IMR-90 (cell line): Measurements from ENCODE around the gene CACNA1D. TPM values are rescaled to one million over a fixed set of nuclear protein-coding genes. Genes with fewer than 3 reads are reported as not detected.

Experiments used
- ATAC-seq: fragments of 200-7000 bp; cut with Tn5 transposase; 2 replicates; pipeline ENCODE4 v1.9.1; 2020; ENCODE audit warnings: low read depth, mild to moderate bottlenecking, moderate library complexity
- BruUV-seq: library from RNA; stranded (reverse); fragments of 400-500 nt; replicated peaks from 2 replicates; lab custom pipeline; 2021; lab: Mats Ljungman, UMichigan
- CTCF ChIA-PET: fragments of 300-600 bp; formaldehyde crosslinking; extraction: SDS; loops from one replicate; lab custom pipeline; 2021; ENCODE audit warnings: antibody characterized with exemption; lab: Yijun Ruan, JAX
- POLR2A ChIA-PET: fragments of 300-600 bp; sonication (Branson Sonifier 250); formaldehyde crosslinking; loops from one replicate; lab custom pipeline; 2022; ENCODE audit warnings: antibody characterized with exemption; ENCODE audit not compliant: unreplicated experiment; lab: Charles Lee
- DNase-seq: peaks from one replicate; pipeline ENCODE4 v3.0.0; 2013
- H2AFZ ChIP-seq: replicated peaks from 2 replicates; pipeline ENCODE3; 2013; ENCODE audit warnings: low read length, mild to moderate bottlenecking; ENCODE audit not compliant: poor library complexity
- H2AK5ac ChIP-seq: 2 replicates; pipeline ENCODE4 v1.6.1; 2013; ENCODE audit warnings: low read depth, low read length, inconsistent platforms
- H2AK9ac ChIP-seq: replicated peaks from 2 replicates; pipeline ENCODE3; 2013; ENCODE audit warnings: mild to moderate bottlenecking, low read depth, low read length, moderate library complexity; ENCODE audit not compliant: poor library complexity
- H2BK120ac ChIP-seq: 2 replicates; pipeline ENCODE4 v1.6.1; 2013; ENCODE audit warnings: low read depth, low read length, inconsistent platforms
- H2BK15ac ChIP-seq: 3 replicates; pipeline ENCODE4 v1.6.1; 2013; ENCODE audit warnings: low read depth, low read length, inconsistent platforms
- H2BK20ac ChIP-seq: 2 replicates; pipeline ENCODE4 v1.6.1; 2013; ENCODE audit warnings: low read depth, mild to moderate bottlenecking, inconsistent platforms, low read length, moderate library complexity
- H2BK5ac ChIP-seq: 2 replicates; pipeline ENCODE4 v1.6.1; 2013; ENCODE audit warnings: mild to moderate bottlenecking, low read depth, low read length, inconsistent platforms; ENCODE audit not compliant: poor library complexity, severe bottlenecking
- H3K14ac ChIP-seq: replicated peaks from 2 replicates; pipeline ENCODE4 v1.6.1; 2013; ENCODE audit warnings: low read depth, low read length, inconsistent platforms
- H3K18ac ChIP-seq: 2 replicates; pipeline ENCODE4 v1.6.1; 2013; ENCODE audit warnings: low read depth, low read length, control low read depth
- H3K23ac ChIP-seq: 2 replicates; pipeline ENCODE4 v1.6.1; 2013; ENCODE audit warnings: low read depth, low read length, inconsistent platforms
- H3K27ac ChIP-seq: 2 replicates; pipeline ENCODE4 v1.5.1; 2013; ENCODE audit warnings: mild to moderate bottlenecking, control low read depth, low read length; ENCODE audit not compliant: insufficient read depth
- H3K27me3 ChIP-seq: 2 replicates; pipeline ENCODE4 v1.6.1; 2013; ENCODE audit warnings: low read length; ENCODE audit not compliant: control insufficient read depth, insufficient read depth
- H3K36me3 ChIP-seq: 2 replicates; pipeline ENCODE4 v1.6.1; 2013; ENCODE audit warnings: low read length, mixed read lengths; ENCODE audit not compliant: control insufficient read depth, insufficient read depth
- H3K4ac ChIP-seq: 2 replicates; pipeline ENCODE4 v1.6.1; 2013; ENCODE audit warnings: low read depth, low read length, inconsistent platforms
- H3K4me1 ChIP-seq: 2 replicates; pipeline ENCODE4 v1.6.1; 2013; ENCODE audit warnings: low read length, mixed read lengths; ENCODE audit not compliant: control insufficient read depth, insufficient read depth
- H3K4me2 ChIP-seq: 2 replicates; pipeline ENCODE4 v1.6.1; 2013; ENCODE audit warnings: low read depth, mild to moderate bottlenecking, control low read depth, low read length, moderate library complexity
- H3K4me3 ChIP-seq: 2 replicates; pipeline ENCODE4 v1.5.1; 2013; ENCODE audit warnings: low read depth, mild to moderate bottlenecking, control low read depth, low read length, moderate library complexity; ENCODE audit not compliant: insufficient read depth
- H3K56ac ChIP-seq: 2 replicates; pipeline ENCODE4 v1.6.1; 2013; ENCODE audit warnings: low read length, inconsistent platforms; ENCODE audit not compliant: insufficient read depth; ENCODE audit errors: extremely low read depth
- H3K79me1 ChIP-seq, 2 experiments: 2 replicates each; pipeline ENCODE4 v1.6.1; 2013; ENCODE audit warnings: low read length in 2 of 2, inconsistent platforms in 1 of 2, low read depth in 1 of 2
- H3K9ac ChIP-seq: 2 replicates; pipeline ENCODE4 v1.6.1; 2013; ENCODE audit warnings: low read depth, low read length, control low read depth
- H3K9me1 ChIP-seq: 2 replicates; pipeline ENCODE4 v1.6.1; 2013; ENCODE audit warnings: low read length, inconsistent platforms; ENCODE audit not compliant: insufficient read depth
- H3K9me3 ChIP-seq: 2 replicates; pipeline ENCODE4 v1.6.1; 2013; ENCODE audit warnings: low read length; ENCODE audit not compliant: control insufficient read depth, insufficient read depth
- H4K20me1 ChIP-seq: 2 replicates; pipeline ENCODE4 v1.6.1; 2013; ENCODE audit warnings: low read length, inconsistent platforms; ENCODE audit not compliant: insufficient read depth
- H4K5ac ChIP-seq: 2 replicates; pipeline ENCODE4 v1.6.1; 2013; ENCODE audit warnings: mild to moderate bottlenecking, low read depth, low read length, control low read depth
- H4K8ac ChIP-seq, 2 experiments: 2 replicates each; pipeline ENCODE4 v1.6.1; 2013; ENCODE audit warnings: low read depth in 2 of 2, low read length in 2 of 2, control low read depth in 1 of 2, inconsistent platforms in 1 of 2
- H4K91ac ChIP-seq: 2 replicates; pipeline ENCODE4 v1.6.1; 2013; ENCODE audit warnings: low read depth, low read length, inconsistent platforms; ENCODE audit not compliant: insufficient read depth
- BHLHE40 ChIP-seq: fragments of 150-350 bp; IDR thresholded peaks from 2 replicates; pipeline ENCODE4 v1.6.1; 2016; ENCODE audit warnings: mild to moderate bottlenecking, low read depth, low read length
- CEBPB ChIP-seq: IDR thresholded peaks from 2 replicates; pipeline ENCODE4 v1.6.1; 2012; ENCODE audit warnings: low read depth, low read length, improper control_type of control experiment
- CHD1 ChIP-seq: IDR thresholded peaks from 2 replicates; pipeline ENCODE4 v1.6.1; 2012; ENCODE audit warnings: low read depth, low read length, improper control_type of control experiment
- CTCF ChIP-seq: conservative IDR thresholded peaks from 2 replicates; pipeline ENCODE4 v1.5.1; 2012; ENCODE audit warnings: mild to moderate bottlenecking, low read depth, low read length, improper control_type of control experiment
- ELK1 ChIP-seq: fragments of 150-350 bp; IDR thresholded peaks from 2 replicates; pipeline ENCODE4 v1.6.1; 2016; ENCODE audit warnings: low read depth, mild to moderate bottlenecking, low read length, moderate library complexity, borderline replicate concordance
- FOS ChIP-seq: fragments of 150-350 bp; IDR thresholded peaks from 2 replicates; pipeline ENCODE4 v1.6.1; 2016; ENCODE audit warnings: low read depth, low read length
- MAFK ChIP-seq: IDR thresholded peaks from 2 replicates; pipeline ENCODE4 v1.6.1; 2012; ENCODE audit warnings: low read depth, low read length, improper control_type of control experiment
- MAZ ChIP-seq: IDR thresholded peaks from 2 replicates; pipeline ENCODE4 v1.6.1; 2012; ENCODE audit warnings: low read depth, mild to moderate bottlenecking, low read length, improper control_type of control experiment, moderate library complexity, borderline replicate concordance
- MXI1 ChIP-seq: IDR thresholded peaks from 2 replicates; pipeline ENCODE4 v1.6.1; 2012; ENCODE audit warnings: low read depth, mild to moderate bottlenecking, low read length, moderate library complexity, borderline replicate concordance
- NFE2L2 ChIP-seq: fragments of 150-350 bp; IDR thresholded peaks from 2 replicates; pipeline ENCODE4 v1.6.1; 2016; ENCODE audit warnings: low read depth, mild to moderate bottlenecking, low read length
- POLR2A ChIP-seq: IDR thresholded peaks from 2 replicates; pipeline ENCODE4 v1.6.1; 2012; ENCODE audit warnings: mild to moderate bottlenecking, low read depth, low read length
- RAD21 ChIP-seq: IDR thresholded peaks from 2 replicates; pipeline ENCODE4 v1.6.1; 2012; ENCODE audit warnings: low read length, improper control_type of control experiment
- RCOR1 ChIP-seq: IDR thresholded peaks from 2 replicates; pipeline ENCODE4 v1.6.1; 2012; ENCODE audit warnings: mild to moderate bottlenecking, low read length, improper control_type of control experiment; ENCODE audit not compliant: insufficient replicate concordance
- RFX5 ChIP-seq: IDR thresholded peaks from 2 replicates; pipeline ENCODE4 v1.8.0; 2012; ENCODE audit warnings: low read depth, mild to moderate bottlenecking, low read length, moderate library complexity
- SMC3 ChIP-seq: fragments of 150-350 bp; IDR thresholded peaks from 2 replicates; pipeline ENCODE4 v1.6.1; 2016; ENCODE audit warnings: low read depth, mild to moderate bottlenecking, antibody characterized with exemption, low read length, moderate library complexity
- USF2 ChIP-seq: fragments of 150-350 bp; IDR thresholded peaks from 2 replicates; pipeline ENCODE4 v1.6.1; 2017; ENCODE audit warnings: mild to moderate bottlenecking, antibody characterized with exemption, low read length, low read depth
- WGBS, 2 experiments: methylation state at CpG; one replicate each; pipeline versions ENCODE4 v1.1.5 to v1.1.7; 2013; ENCODE audit warnings: missing lambda C conversion rate in 2 of 2; ENCODE audit not compliant: insufficient read length in 1 of 2; ENCODE audit errors: extremely low coverage in 2 of 2; 5-methylcytosine and 5-hydroxymethylcytosine counted together
- dilution Hi-C: fragments of 300-500 bp; cut with HindIII; formaldehyde crosslinking; loops from one replicate; pipeline ENCODE4 v1.14.3; 2018; ENCODE audit warnings: low sequenced_read_pairs; ENCODE audit not compliant: unreplicated experiment
- in situ Hi-C: fragments of 300-500 bp; cut with MboI; formaldehyde crosslinking; loops from 3 replicates; pipeline ENCODE4 v1.14.3; 2019; ENCODE audit warnings: low sequenced_read_pairs, inconsistent platforms, mixed read lengths
- intact Hi-C: fragments of 100-400 bp; cut with micrococcal nuclease; formaldehyde crosslinking; loops from 2 replicates; pipeline ENCODE4 v1.10.0; 2022
- polyA plus RNA-seq, 3 experiments: library from polyadenylated mRNA; depleted of rRNA; stranded (reverse); fragments of >200 nt; gene quantifications; 2 replicates each; pipeline ENCODE4 v1.2.3, GENCODE V29; 2012; ENCODE audit warnings: low replicate concordance in 1 of 3
- total RNA-seq: library from RNA; depleted of rRNA; stranded (reverse); fragments of >200 nt; gene quantifications from 2 replicates; pipeline ENCODE4 v1.2.3, GENCODE V29; 2012

The CACNA1D gene
- total and polyA plus RNA-seq, 2 of the 4 experiments (the other 2 are of a cell fraction): 0.07 TPM; not detected in 1

GRCh38 chr3:53533472-53533871 is 39.1 kb downstream of the CACNA1D start:
- H3K27me3 ChIP-seq: no peaks in the 10 kb centered on the region
- H3K9me3 ChIP-seq: no peaks in the 10 kb centered on the region
- H4K8ac ChIP-seq: no peak overlapping the region
- H3K4ac ChIP-seq: no peak overlapping the region
- no peak for DNase-seq
- ChIA-PET POLR2A (no interaction called here), CTCF (no interaction called here)
- no peak overlapping the region for H3K4me2 ChIP-seq
- no peak overlapping the region for H3K27ac ChIP-seq
- no peaks in the 10 kb centered on the region for H3K36me3 ChIP-seq
- H2BK5ac ChIP-seq: no peak overlapping the region
- H3K56ac ChIP-seq: no peak overlapping the region
- H4K91ac ChIP-seq: no peak overlapping the region
- no peak overlapping the region for H3K23ac ChIP-seq
- H3K9me1 ChIP-seq: no peaks in the 10 kb centered on the region
- no peak overlapping the region for H2BK20ac ChIP-seq
- ATAC-seq: no peak
- no peaks in the 10 kb centered on the region for H3K79me1 ChIP-seq
- WGBS, 2 experiments: no CpG with 5 or more reads among the region's 6 CpGs
- no TSS peak for BruUV-seq
- intact Hi-C loops: no loop called here
- no peaks in the 10 kb centered on the region for H4K20me1 ChIP-seq
- no peak overlapping the region for H2BK15ac ChIP-seq
- H3K9ac ChIP-seq: no peak overlapping the region
- no peak overlapping the region for H3K18ac ChIP-seq
- no peaks in the 10 kb centered on the region for H3K4me1 ChIP-seq
- no peak overlapping the region for H2BK120ac ChIP-seq
- dilution Hi-C loops: no loop called here
- H2AFZ ChIP-seq: no peak overlapping the region
- H3K4me3 ChIP-seq: no peak overlapping the region
- H2AK5ac ChIP-seq: no peak overlapping the region
- H2AK9ac ChIP-seq: no peak overlapping the region
- TF ChIP-seq RCOR1 (no peak), POLR2A (no peak), SMC3 (no peak), FOS (no peak), RFX5 (no peak), MAZ (no peak), ELK1 (no peak), MXI1 (no peak), MAFK (no peak), CTCF (no peak), CHD1 (no peak), CEBPB (no peak), NFE2L2 (no peak), RAD21 (no peak), USF2 (no peak), BHLHE40 (no peak)
- in situ Hi-C loops: no loop called here
- H4K5ac ChIP-seq: no peak overlapping the region
- H3K14ac ChIP-seq: no peak overlapping the region
